SK-N-SH treated with all-trans-retinoic acid at 6 μM for 48 hours (cell line): Measurements from ENCODE around the gene MAP3K15.
A peak's percentile ranks its signal among the peaks of the same experiment; 100 is the strongest.

Experiments used
- ATAC-seq: fragments of 200-7000 bp; cut with Tn5 transposase; 3 replicates; pipeline ENCODE4 v1.9.1; 2020; ENCODE audit warnings: mild to moderate bottlenecking, moderate library complexity
- BACH2 ChIP-seq: fragments of 250-450 bp; sonication (Bioruptor Pico); IDR thresholded peaks from 2 replicates; pipeline ENCODE4 v1.9.0; 2021; ENCODE audit warnings: mild to moderate bottlenecking, borderline replicate concordance
- CSDC2 ChIP-seq: fragments of 250-450 bp; sonication (Bioruptor Pico); IDR thresholded peaks from 2 replicates; pipeline ENCODE4 v1.5.0; 2020; ENCODE audit warnings: mild to moderate bottlenecking, moderate library complexity
- ESRRG ChIP-seq: fragments of 250-450 bp; sonication (Bioruptor Pico); IDR thresholded peaks from 2 replicates; pipeline ENCODE4 v1.6.1; 2021; ENCODE audit warnings: mild to moderate bottlenecking
- GLIS3 ChIP-seq: fragments of 250-450 bp; sonication (Bioruptor Pico); IDR thresholded peaks from 2 replicates; pipeline ENCODE4 v1.5.0; 2020; ENCODE audit warnings: mild to moderate bottlenecking, moderate library complexity
- ISL1 ChIP-seq: fragments of 250-450 bp; sonication (Bioruptor Pico); IDR thresholded peaks from 2 replicates; pipeline ENCODE4 v2.1.2; 2022; ENCODE audit warnings: mild to moderate bottlenecking, moderate library complexity
- OSR1 ChIP-seq: fragments of 250-450 bp; sonication (Bioruptor Pico); IDR thresholded peaks from 2 replicates; pipeline ENCODE4 v1.8.0; 2022; ENCODE audit warnings: moderate library complexity, mild to moderate bottlenecking, inconsistent platforms
- PATZ1 ChIP-seq: fragments of 250-450 bp; sonication (Bioruptor Pico); IDR thresholded peaks from 2 replicates; pipeline ENCODE4 v1.8.0; 2020; ENCODE audit warnings: mild to moderate bottlenecking, moderate library complexity, borderline replicate concordance
- POU6F1 ChIP-seq: fragments of 250-450 bp; sonication (Bioruptor Pico); IDR thresholded peaks from 2 replicates; pipeline ENCODE4 v1.8.0; 2021; ENCODE audit warnings: low read depth, mild to moderate bottlenecking, moderate library complexity, borderline replicate concordance
- PPARA ChIP-seq: fragments of 250-450 bp; sonication (Bioruptor Pico); IDR thresholded peaks from 2 replicates; pipeline ENCODE4 v1.5.0; 2020; ENCODE audit warnings: mild to moderate bottlenecking, borderline replicate concordance
- RARB ChIP-seq: fragments of 250-450 bp; sonication (Bioruptor Pico); IDR thresholded peaks from 2 replicates; pipeline ENCODE4 v1.8.0; 2021; ENCODE audit warnings: mild to moderate bottlenecking, moderate library complexity
- SNAI2 ChIP-seq: fragments of 250-450 bp; sonication (Bioruptor Pico); IDR thresholded peaks from 2 replicates; pipeline ENCODE4 v1.5.0; 2020; ENCODE audit warnings: mild to moderate bottlenecking, moderate library complexity
- TCF4 ChIP-seq: fragments of 250-450 bp; sonication (Bioruptor Pico); IDR thresholded peaks from 2 replicates; pipeline ENCODE4 v1.8.0; 2021; ENCODE audit warnings: mild to moderate bottlenecking, moderate library complexity, borderline replicate concordance
- TOX ChIP-seq: fragments of 250-450 bp; sonication (Bioruptor Pico); IDR thresholded peaks from 2 replicates; pipeline ENCODE4 v1.8.0; 2021; ENCODE audit warnings: mild to moderate bottlenecking, moderate library complexity, borderline replicate concordance
- ZC3H10 ChIP-seq: fragments of 250-450 bp; sonication (Bioruptor Pico); IDR thresholded peaks from 2 replicates; pipeline ENCODE4 v1.5.1; 2021; ENCODE audit warnings: mild to moderate bottlenecking, moderate library complexity
- ZFP3 ChIP-seq: fragments of 250-450 bp; sonication (Bioruptor Pico); IDR thresholded peaks from 2 replicates; pipeline ENCODE4 v1.5.0; 2020; ENCODE audit warnings: mild to moderate bottlenecking, moderate library complexity
- ZFP30 ChIP-seq: fragments of 450-650 bp; formaldehyde crosslinking; IDR thresholded peaks from 2 replicates; pipeline ENCODE4 v1.5.0; 2022; ENCODE audit warnings: mild to moderate bottlenecking, moderate library complexity
- ZNF565 ChIP-seq: fragments of 450-650 bp; formaldehyde crosslinking; conservative IDR thresholded peaks from 2 replicates; pipeline ENCODE4 v1.5.0; 2020; ENCODE audit warnings: low read depth, mild to moderate bottlenecking, moderate library complexity
- ZNF70 ChIP-seq: fragments of 450-650 bp; formaldehyde crosslinking; IDR thresholded peaks from 2 replicates; pipeline ENCODE4 v1.5.0; 2020; ENCODE audit warnings: mild to moderate bottlenecking, moderate library complexity
- ZNF8 ChIP-seq: fragments of 450-650 bp; formaldehyde crosslinking; IDR thresholded peaks from 2 replicates; pipeline ENCODE4 v1.5.0; 2020; ENCODE audit warnings: mild to moderate bottlenecking, moderate library complexity
- TF ChIP-seq, protein P1 (sequence below): fragments of 250-450 bp; sonication (Bioruptor Pico); IDR thresholded peaks from 2 replicates; pipeline ENCODE4 v1.5.1; 2021; ENCODE audit warnings: mild to moderate bottlenecking, moderate library complexity

The MAP3K15 gene

DNA sequence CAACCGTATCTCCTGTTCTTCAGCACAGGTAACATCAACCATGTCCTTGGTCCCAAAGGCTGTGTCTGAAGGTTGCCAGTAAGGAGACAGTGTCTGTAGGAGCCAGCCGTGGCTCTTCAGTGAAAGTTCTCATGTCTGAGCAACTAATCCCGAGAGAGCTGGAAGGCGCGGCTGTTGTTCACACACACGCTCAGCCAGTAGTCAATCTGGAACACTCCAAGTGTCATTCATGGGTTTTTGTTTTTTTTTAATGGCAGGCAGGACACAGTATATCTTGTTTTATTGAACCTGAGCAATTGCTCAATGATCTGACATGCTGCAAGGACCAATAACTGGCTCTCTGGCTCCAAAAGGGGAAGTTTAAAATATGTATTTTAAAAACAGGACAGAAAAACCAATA lies 48.4 kb upstream of the MAP3K15 start:
- ATAC-seq, result no peak
- no peak for TF ChIP-seq GLIS3
- no peak for TF ChIP-seq ZNF70 (CRISPR knock-in tag)
- TF ChIP-seq POU6F1, result no peak

GRCh38 chrX:19563327-19563726 lies 48.0 kb upstream of the MAP3K15 start:
- no peak for ATAC-seq
- TF ChIP-seq SNAI2 (CRISPR knock-in tag) (no peak), ZC3H10 (no peak), TCF4 (no peak), TOX (no peak), ZFP30 (CRISPR knock-in tag) (no peak), CSDC2 (CRISPR knock-in tag) (no peak), ZFP3 (CRISPR knock-in tag) (no peak), OSR1 (no peak)

- ATAC-seq, result no peak
- TF ChIP-seq ESRRG (CRISPR knock-in tag) (no peak), CSDC2 (CRISPR knock-in tag) (no peak), TOX (no peak), PATZ1 (CRISPR knock-in tag) (no peak), ZNF70 (CRISPR knock-in tag) (no peak), ZC3H10 (no peak), RARB (CRISPR knock-in tag) (no peak), SNAI2 (CRISPR knock-in tag) (no peak), ZNF8 (no peak), POU6F1 (no peak), ZFP30 (CRISPR knock-in tag) (no peak), ZNF565 (CRISPR knock-in tag) (no peak), TCF4 (no peak)
- TF ChIP-seq, protein P1, sequence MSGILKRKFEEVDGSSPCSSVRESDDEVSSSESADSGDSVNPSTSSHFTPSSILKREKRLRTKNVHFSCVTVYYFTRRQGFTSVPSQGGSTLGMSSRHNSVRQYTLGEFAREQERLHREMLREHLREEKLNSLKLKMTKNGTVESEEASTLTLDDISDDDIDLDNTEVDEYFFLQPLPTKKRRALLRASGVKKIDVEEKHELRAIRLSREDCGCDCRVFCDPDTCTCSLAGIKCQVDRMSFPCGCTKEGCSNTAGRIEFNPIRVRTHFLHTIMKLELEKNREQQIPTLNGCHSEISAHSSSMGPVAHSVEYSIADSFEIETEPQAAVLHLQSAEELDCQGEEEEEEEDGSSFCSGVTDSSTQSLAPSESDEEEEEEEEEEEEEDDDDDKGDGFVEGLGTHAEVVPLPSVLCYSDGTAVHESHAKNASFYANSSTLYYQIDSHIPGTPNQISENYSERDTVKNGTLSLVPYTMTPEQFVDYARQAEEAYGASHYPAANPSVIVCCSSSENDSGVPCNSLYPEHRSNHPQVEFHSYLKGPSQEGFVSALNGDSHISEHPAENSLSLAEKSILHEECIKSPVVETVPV, result no peak
Observed at GRCh38 chrX:19560611-19561010, 45.3 kb upstream of the MAP3K15 start.

- ATAC-seq, result no peak
Observed at GRCh38 chrX:19557822-19558221, 42.5 kb upstream of the MAP3K15 start.

GRCh38 chrX:19556202-19556601 lies 40.9 kb upstream of the MAP3K15 start:
- TF ChIP-seq TCF4 (no peak), ESRRG (CRISPR knock-in tag) (no peak), ZNF70 (CRISPR knock-in tag) (no peak), ZC3H10 (no peak), PPARA (CRISPR knock-in tag) (no peak)
- no peak for ATAC-seq

More at GRCh38 chrX:19557822-19558221, 42.5 kb upstream of the MAP3K15 start:
- no peak for TF ChIP-seq ISL1 (CRISPR knock-in tag)
- no peak for TF ChIP-seq ZC3H10
- TF ChIP-seq ZNF8, result no peak
- TF ChIP-seq OSR1, result no peak

- ATAC-seq, result peak; percentile 12; the same call in 1 of the 3 replicates
- TF ChIP-seq BACH2, result no peak
- TF ChIP-seq ZNF565 (CRISPR knock-in tag), result no peak
- TF ChIP-seq PATZ1 (CRISPR knock-in tag), result no peak
- TF ChIP-seq PPARA (CRISPR knock-in tag), result no peak
- TF ChIP-seq RARB (CRISPR knock-in tag), result no peak
- TF ChIP-seq POU6F1, result no peak
- no peak for TF ChIP-seq ESRRG (CRISPR knock-in tag)
- TF ChIP-seq ZFP3 (CRISPR knock-in tag), result no peak
- TF ChIP-seq ZNF70 (CRISPR knock-in tag), result no peak
- TF ChIP-seq, protein P1, result no peak
- no peak for TF ChIP-seq TOX
- TF ChIP-seq OSR1, result no peak
- no peak for TF ChIP-seq ZC3H10
Observed at GRCh38 chrX:19555683-19556082, 40.4 kb upstream of the MAP3K15 start.
